Liver (tissue), 9 donors: Measurements from ENCODE around the gene ZNF239. TPM values are rescaled to one million over a fixed set of nuclear protein-coding genes. Genes with fewer than 3 reads are reported as not detected.

Source experiments
- DNase-seq: peaks from one replicate; pipeline ENCODE4 v3.0.0-alpha.2; 2017; ENCODE audit warnings: low spot score
- H3K27ac ChIP-seq, 2 donors: one replicate each; pipeline ENCODE4 v1.7.0; 2013; ENCODE audit warnings: inconsistent platforms in 2 of 2, low read length in 2 of 2, control low read depth in 1 of 2, low read depth in 1 of 2, mild to moderate bottlenecking in 1 of 2
- H3K27me3 ChIP-seq, 4 donors: one replicate each; pipeline versions ENCODE4 v1.6.1 to v1.7.0; 2013; ENCODE audit warnings: low read length in 3 of 4, inconsistent platforms in 1 of 4, mild to moderate bottlenecking in 1 of 4, moderate library complexity in 1 of 4; ENCODE audit not compliant: control insufficient read depth in 4 of 4, insufficient read depth in 4 of 4
- H3K36me3 ChIP-seq, 4 donors: one replicate each; pipeline versions ENCODE4 v1.6.1 to v1.7.0; 2013; ENCODE audit warnings: low read length in 3 of 4, mild to moderate bottlenecking in 3 of 4, low read depth in 1 of 4, moderate library complexity in 1 of 4; ENCODE audit not compliant: control insufficient read depth in 4 of 4, insufficient read depth in 3 of 4
- H3K4me1 ChIP-seq, 4 donors: one replicate each; pipeline versions ENCODE4 v1.6.1 to v1.7.0; 2013; ENCODE audit warnings: low read length in 3 of 4, mild to moderate bottlenecking in 3 of 4, moderate library complexity in 1 of 4; ENCODE audit not compliant: control insufficient read depth in 4 of 4, insufficient read depth in 4 of 4
- H3K4me3 ChIP-seq, 3 donors: one replicate each; pipeline versions ENCODE4 v1.6.1 to v1.7.0; 2013; ENCODE audit warnings: low read length in 3 of 3, control low read depth in 1 of 3, low read depth in 1 of 3, mild to moderate bottlenecking in 1 of 3
- H3K9ac ChIP-seq, 2 donors: one replicate each; pipeline ENCODE4 v1.7.0; 2013; ENCODE audit warnings: low read length in 2 of 2, mild to moderate bottlenecking in 2 of 2, moderate library complexity in 2 of 2, control low read depth in 1 of 2, low read depth in 1 of 2
- H3K9me3 ChIP-seq, 4 donors: one replicate each; pipeline versions ENCODE4 v1.6.1 to v1.7.0; 2013; ENCODE audit warnings: low read length in 3 of 4; ENCODE audit not compliant: control insufficient read depth in 4 of 4
- ATF3 ChIP-seq: IDR thresholded peaks from 2 replicates; pipeline ENCODE4 v1.6.1; 2016; ENCODE audit warnings: antibody characterized with exemption
- FOXA1 ChIP-seq: IDR thresholded peaks from 2 replicates; pipeline ENCODE4 v1.6.1; 2016; ENCODE audit warnings: antibody characterized with exemption
- GABPA ChIP-seq, 2 donors: IDR thresholded peaks in 1 of 2; conservative IDR thresholded peaks in 1 of 2; 2 replicates each; pipeline ENCODE4 v1.6.1; 2016; ENCODE audit warnings: antibody characterized with exemption in 2 of 2, mild to moderate bottlenecking in 1 of 2, moderate library complexity in 1 of 2
- HNF4A ChIP-seq, 2 donors: conservative IDR thresholded peaks; 2 replicates each; pipeline ENCODE4 v1.6.1; 2016; ENCODE audit warnings: antibody characterized with exemption in 2 of 2, mild to moderate bottlenecking in 2 of 2
- HNF4G ChIP-seq: IDR thresholded peaks from 2 replicates; pipeline ENCODE4 v1.6.1; 2016; ENCODE audit warnings: antibody characterized with exemption
- JUND ChIP-seq, 2 donors: IDR thresholded peaks; 2 replicates each; pipeline ENCODE4 v1.6.1; 2016; ENCODE audit warnings: antibody characterized with exemption in 2 of 2
- NR2F2 ChIP-seq: IDR thresholded peaks from 2 replicates; pipeline ENCODE4 v1.6.1; 2016; ENCODE audit warnings: antibody characterized with exemption
- RAD21 ChIP-seq, 2 donors: IDR thresholded peaks; 2 replicates each; pipeline ENCODE4 v1.6.1; 2016; ENCODE audit warnings: antibody characterized with exemption in 2 of 2, mild to moderate bottlenecking in 2 of 2
- REST ChIP-seq: IDR thresholded peaks from 2 replicates; pipeline ENCODE4 v1.6.1; 2016; ENCODE audit warnings: antibody characterized with exemption, mild to moderate bottlenecking
- SP1 ChIP-seq: IDR thresholded peaks from 2 replicates; pipeline ENCODE4 v1.6.1; 2018; ENCODE audit warnings: antibody characterized with exemption, mild to moderate bottlenecking
- TAF1 ChIP-seq: conservative IDR thresholded peaks from 2 replicates; pipeline ENCODE4 v1.6.1; 2016; ENCODE audit warnings: antibody characterized with exemption, mild to moderate bottlenecking
- YY1 ChIP-seq: IDR thresholded peaks from 2 replicates; pipeline ENCODE4 v1.6.1; 2016; ENCODE audit warnings: antibody characterized with exemption, mild to moderate bottlenecking
- ZBTB33 ChIP-seq: IDR thresholded peaks from 2 replicates; pipeline ENCODE4 v1.6.1; 2016; ENCODE audit warnings: antibody characterized with exemption
- WGBS: extraction: QIAGEN DNeasy Blood & Tissue Kit; methylation state at CpG from one replicate; pipeline ENCODE4 v1.1.7; 2013; 5-methylcytosine and 5-hydroxymethylcytosine counted together
- polyA plus RNA-seq, 2 donors: library from polyadenylated mRNA; stranded (reverse) in 1 of 2; unstranded in 1 of 2; fragments of 200-250 nt in 1 of 2; fragments of >200 nt in 1 of 2; fragmentation: Nextera tagmentation in 1 of 2; extraction: Ambion mirVana in 1 of 2; gene quantifications; one replicate each; pipeline versions ENCODE4 v1.2.1 to v1.2.3, GENCODE V29; 2013 to 2015
- total RNA-seq, 2 donors: library from RNA; depleted of rRNA; stranded (reverse); fragments of >200 nt; gene quantifications; one replicate each; pipeline ENCODE4 v1.2.3, GENCODE V29; 2014
- donor health status: healthy.
- donor health status: healthy.
- donor health status: healthy.
- donor health status: healthy.
- donor health status: healthy.

The ZNF239 gene
- total and polyA plus RNA-seq, 4 donors = 0.57 to 2.1 (median 1.1) TPM

- no peak for DNase-seq
- Histone ChIP-seq H3K27ac (no peak overlapping the region), H3K4me1 (peaks cover 0 to 6% (median under 1%) of the 10 kb centered on the region in 4 donors), H3K4me3 (no peak overlapping the region), H3K9me3 (peaks cover 3 to 13% (median 9%) of the 10 kb centered on the region in 4 donors), H3K27me3 (no peaks in the 10 kb centered on the region), H3K9ac (no peak overlapping the region), H3K36me3 (peaks cover 0 to 5% (median 1%) of the 10 kb centered on the region in 4 donors)
- TF ChIP-seq RAD21 (IDR thresholded peaks at IDR 0.05) (no peak), SP1 (no peak), ZBTB33 (no peak), JUND (IDR thresholded peaks at IDR 0.05) (no peak), ATF3 (no peak), FOXA1 (no peak), REST (no peak), YY1 (no peak), TAF1 (no peak), GABPA (IDR thresholded peaks at IDR 0.05 in 1 of 2, conservative IDR thresholded peaks at IDR 0.05 in 1 of 2) (no peak), HNF4G (no peak), NR2F2 (no peak), HNF4A (conservative IDR thresholded peaks at IDR 0.05) (no peak)
- WGBS = 77% methylated on average over 2 of the region's 2 CpGs
Measured at GRCh38 chr10:43622038-43622437, 47.6 kb upstream of the ZNF239 start.

- H3K36me3 ChIP-seq = peaks cover 0 to 20% (median 18%) of the 10 kb centered on the region in 4 donors
- H3K4me1 ChIP-seq = peaks cover 0 to 6% (median under 1%) of the 10 kb centered on the region in 4 donors
- H3K9me3 ChIP-seq = peaks cover 15 to 29% (median 23%) of the 10 kb centered on the region in 4 donors
- 97% methylated on average over 2 of the region's 2 CpGs for WGBS
- H3K4me3 ChIP-seq = no peak overlapping the region
- no peaks in the 10 kb centered on the region for H3K27me3 ChIP-seq
- TF ChIP-seq YY1 = no peak
- no peak for TF ChIP-seq JUND (IDR thresholded peaks at IDR 0.05)
- no peak for TF ChIP-seq ATF3
- no peak for TF ChIP-seq GABPA (IDR thresholded peaks at IDR 0.05 in 1 of 2, conservative IDR thresholded peaks at IDR 0.05 in 1 of 2)
- TF ChIP-seq TAF1 = no peak
- TF ChIP-seq RAD21 (IDR thresholded peaks at IDR 0.05) = no peak
- H3K9ac ChIP-seq = no peak overlapping the region
- DNase-seq = no peak
- no peak overlapping the region for H3K27ac ChIP-seq
Measured at GRCh38 chr10:43619368-43619767, 45.0 kb upstream of the ZNF239 start.
